Fibroblast of upper back skin (primary cell): ENCODE measurements around the gene SPTBN4.

ENCODE experiments used
- DNase-seq: peaks from one replicate; pipeline ENCODE4 v3.0.0-alpha.2; 2013

The SPTBN4 gene

GRCh38 chr19:40567750-40568494 lies 101.1 kb downstream of the SPTBN4 start:
- no peak for DNase-seq

DNA sequence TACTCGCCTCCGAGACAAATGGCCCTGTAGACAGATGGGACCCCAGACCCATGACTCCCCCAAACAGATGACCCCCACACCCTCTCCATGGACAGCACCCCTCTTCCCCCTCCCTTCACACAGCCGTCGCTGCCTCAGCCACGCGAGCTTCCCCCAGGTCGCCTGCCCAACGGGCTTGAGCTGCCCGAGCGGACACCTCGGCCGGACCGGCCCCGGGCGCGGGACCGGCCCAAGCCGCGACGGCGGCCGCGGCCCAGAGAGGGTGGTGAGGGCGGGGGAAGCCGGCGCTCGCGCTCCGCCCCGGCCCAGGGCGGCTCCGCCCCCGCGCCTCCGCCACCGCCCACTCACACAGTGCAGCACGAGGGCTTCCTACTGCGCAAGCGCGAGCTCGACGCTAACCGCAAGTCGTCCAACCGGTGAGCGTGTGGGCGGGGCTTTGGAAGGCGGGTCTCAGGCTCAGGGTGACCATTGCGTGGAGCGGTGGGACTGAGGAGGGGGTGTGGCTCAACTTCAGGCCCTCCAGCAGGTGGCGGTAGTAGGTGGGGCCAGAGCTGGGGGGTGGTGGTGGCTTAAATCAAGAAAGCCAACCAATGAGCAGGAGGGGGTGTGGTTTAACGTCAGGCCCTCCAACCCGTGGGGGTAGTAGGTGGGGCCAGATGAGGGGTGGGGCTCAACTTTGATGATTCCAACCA lies 103.7 kb downstream of the SPTBN4 start:
- DNase-seq = peak; percentile 99

GRCh38 chr19:40571005-40571318 lies 104.2 kb downstream of the SPTBN4 start:
- DNase-seq = no peak

- no peak for DNase-seq
Observed at GRCh38 chr19:40571831-40572495, 105.2 kb downstream of the SPTBN4 start.

DNA sequence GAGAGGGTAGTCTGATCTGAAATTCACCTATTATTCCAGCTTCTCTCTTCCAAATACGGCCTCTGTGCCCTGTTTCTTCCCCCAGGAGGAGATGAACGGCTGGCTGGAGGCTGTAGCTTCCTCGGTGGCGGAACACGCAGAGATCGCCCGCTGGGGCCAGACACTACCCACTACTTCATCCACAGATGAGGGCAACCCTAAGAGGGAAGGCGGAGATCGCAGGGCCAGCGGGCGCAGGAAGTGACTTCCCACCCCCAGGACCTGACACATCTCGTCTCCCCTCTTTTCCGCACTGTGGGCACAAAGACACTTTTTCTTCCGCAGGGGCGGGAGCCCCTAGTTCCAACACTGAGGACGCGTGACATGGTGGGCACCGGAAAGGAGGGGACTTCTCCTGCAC lies 108.5 kb downstream of the SPTBN4 start:
- DNase-seq = no peak

GRCh38 chr19:40576151-40576584 lies 109.4 kb downstream of the SPTBN4 start:
- no peak for DNase-seq

DNA sequence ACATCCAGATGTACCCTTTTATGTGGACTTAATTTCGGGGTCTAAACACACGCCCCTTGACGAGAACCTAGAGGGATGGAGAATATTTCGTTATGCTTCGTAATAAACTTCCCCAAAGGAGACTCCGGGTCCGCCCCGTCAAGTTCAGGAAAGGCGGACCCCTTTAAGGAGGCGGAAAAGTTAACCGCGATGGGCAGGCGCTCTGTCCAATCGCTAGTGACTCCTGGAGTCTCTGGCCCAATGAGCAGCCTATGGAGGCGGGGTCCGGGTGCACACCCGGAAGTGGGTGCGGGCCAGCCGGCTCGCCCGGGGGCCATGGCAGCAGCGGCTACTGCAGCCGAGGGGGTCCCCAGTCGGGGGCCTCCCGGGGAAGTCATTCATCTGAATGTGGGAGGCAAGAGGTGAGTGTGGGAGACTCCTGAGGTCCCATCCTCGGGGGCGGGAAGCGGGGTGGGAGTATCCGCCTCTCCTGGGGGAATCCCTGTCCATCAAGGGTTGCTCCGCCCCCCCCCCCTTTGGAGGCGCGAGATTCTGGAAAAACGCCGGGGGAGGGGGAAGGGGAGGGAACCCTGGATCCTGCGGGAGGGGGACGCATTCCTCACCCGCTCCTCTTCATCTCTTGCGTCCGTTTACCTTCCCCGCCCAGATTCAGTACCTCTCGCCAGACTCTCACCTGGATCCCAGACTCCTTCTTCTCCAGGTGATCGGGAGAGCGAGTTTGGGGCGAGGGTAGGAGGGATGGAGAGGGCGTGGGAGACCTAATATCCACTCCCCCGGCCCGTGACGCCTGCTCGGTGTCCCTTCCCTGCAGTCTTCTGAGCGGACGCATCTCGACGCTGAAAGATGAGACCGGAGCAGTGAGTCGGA lies 110.0 kb downstream of the SPTBN4 start, which contains the start of gene SHKBP1:
Gene SHKBP1 (plus strand): TSS at position 289 of the 867 bp plus-strand sequence. CDS start 27 bp downstream, at position 316.
- DNase-seq = peak; percentile 95

GRCh38 chr19:40578442-40578908 lies 111.7 kb downstream of the SPTBN4 start:
- DNase-seq = no peak

DNA sequence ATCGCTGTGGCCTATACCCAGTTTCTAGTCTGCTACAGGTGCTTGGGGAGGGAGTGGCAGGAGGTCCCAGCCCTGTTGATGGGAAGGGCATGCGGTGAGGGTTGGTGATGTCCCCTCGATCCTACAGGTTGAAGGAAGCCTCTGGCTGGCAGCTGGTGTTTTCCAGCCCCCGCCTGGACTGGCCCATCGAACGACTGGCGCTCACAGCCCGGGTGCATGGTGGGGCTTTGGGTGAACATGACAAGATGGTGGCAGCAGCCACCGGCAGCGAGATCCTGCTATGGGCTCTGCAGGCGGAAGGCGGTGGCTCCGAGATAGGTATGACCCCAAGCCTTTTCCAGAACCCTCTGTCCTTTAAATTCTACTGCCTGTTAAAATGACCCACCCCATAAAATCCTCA lies 113.8 kb downstream of the SPTBN4 start:
- DNase-seq = no peak

DNA sequence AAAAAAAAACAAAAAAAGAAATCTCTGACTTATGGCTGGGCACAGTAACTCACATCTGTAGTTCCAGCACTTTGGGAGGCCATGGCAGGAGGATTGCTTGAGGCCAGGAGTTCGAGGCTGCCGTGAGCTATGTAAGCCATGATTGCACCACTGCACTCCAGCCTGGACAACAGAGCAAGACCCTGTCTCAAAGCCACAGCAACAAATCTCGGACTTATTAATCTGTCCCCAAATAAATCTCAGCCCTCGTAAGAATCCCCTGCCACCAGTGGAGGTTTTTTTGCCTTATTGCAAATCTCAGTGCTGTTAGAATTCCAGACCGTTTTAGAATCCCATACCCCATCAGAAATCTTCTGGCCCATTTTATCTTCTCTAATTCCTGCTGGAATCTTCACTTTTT lies 114.7 kb downstream of the SPTBN4 start:
- DNase-seq = no peak

- DNase-seq = no peak
Observed at GRCh38 chr19:40582467-40582866, 115.7 kb downstream of the SPTBN4 start.

DNA sequence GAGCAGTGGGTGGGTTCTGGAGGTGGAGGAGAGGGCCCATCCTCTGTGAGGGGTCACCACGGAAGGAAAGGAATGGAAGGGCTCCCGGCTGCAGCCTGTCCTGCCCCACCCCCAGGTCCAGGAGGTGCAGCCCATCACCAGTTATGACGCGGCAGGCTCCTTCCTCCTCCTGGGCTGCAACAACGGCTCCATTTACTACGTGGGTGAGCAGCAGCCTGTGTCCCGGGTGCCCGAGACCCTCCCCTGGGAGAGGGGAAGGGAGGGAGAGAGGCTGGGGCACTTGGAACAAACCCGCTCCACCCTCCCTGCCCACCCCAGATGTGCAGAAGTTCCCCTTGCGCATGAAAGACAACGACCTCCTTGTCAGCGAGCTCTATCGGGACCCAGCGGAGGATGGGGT lies 116.5 kb downstream of the SPTBN4 start:
- DNase-seq = no peak

DNA sequence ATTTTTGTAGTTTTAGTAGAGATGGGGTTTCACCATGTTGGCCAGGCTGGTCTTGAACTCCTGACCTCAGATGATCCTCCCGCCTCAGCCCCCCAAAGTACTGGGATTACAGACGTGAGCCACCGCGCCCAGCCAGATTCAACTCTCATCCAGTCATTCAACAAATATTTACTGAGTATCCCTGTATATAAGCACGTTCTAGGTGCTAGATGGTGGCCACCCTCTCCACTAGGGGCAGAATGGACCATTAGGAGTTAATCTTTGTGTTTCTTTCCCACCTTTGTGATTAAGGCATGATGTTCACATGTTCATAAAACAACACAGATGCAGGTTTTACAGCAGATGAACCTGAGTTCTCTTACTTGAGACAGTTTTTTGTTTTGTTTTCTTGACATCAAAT lies 117.2 kb downstream of the SPTBN4 start:
- no peak for DNase-seq

DNA sequence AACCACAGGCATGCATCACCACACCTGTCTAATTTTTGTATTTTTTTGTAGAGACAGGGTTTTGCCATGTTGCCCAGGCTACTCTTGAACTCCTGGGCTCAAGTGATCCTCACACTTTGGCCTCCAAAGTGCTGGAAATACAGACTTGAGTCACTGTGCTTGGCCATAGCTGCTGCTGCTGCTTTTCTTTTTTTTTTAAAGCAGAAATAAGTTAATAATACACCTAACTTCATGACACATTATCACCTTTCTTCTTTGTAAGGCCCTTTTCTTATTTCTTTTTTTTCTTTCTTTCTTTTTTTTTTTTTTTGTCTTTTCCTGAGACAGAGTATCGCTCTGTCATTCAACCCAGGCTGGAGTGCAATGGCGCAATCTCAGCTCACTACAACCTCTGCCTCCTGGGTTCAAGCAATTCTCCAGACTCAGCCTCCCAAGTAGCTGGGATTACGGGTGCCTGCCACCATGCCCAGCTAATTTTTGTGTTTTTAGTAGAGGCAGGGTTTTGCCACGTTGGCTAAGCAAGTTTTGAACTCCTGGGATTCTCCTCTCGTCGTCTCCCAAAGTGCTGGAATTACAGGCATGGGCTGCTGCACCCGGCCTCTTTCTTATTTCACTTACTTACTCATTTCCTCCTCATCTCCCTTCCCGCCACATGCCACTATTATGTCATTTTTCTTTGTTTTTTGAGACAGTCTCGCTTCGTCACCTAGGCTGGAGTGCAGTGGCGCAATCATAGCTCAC lies 118.6 kb downstream of the SPTBN4 start:
- peak; percentile 67 for DNase-seq

- DNase-seq = no peak
Observed at GRCh38 chr19:40585982-40586422, 119.2 kb downstream of the SPTBN4 start.

- DNase-seq = no peak
Observed at GRCh38 chr19:40586611-40587010, 119.8 kb downstream of the SPTBN4 start.

- DNase-seq = peak; percentile 28
Observed at GRCh38 chr19:40588110-40588854, 121.5 kb downstream of the SPTBN4 start.

DNA sequence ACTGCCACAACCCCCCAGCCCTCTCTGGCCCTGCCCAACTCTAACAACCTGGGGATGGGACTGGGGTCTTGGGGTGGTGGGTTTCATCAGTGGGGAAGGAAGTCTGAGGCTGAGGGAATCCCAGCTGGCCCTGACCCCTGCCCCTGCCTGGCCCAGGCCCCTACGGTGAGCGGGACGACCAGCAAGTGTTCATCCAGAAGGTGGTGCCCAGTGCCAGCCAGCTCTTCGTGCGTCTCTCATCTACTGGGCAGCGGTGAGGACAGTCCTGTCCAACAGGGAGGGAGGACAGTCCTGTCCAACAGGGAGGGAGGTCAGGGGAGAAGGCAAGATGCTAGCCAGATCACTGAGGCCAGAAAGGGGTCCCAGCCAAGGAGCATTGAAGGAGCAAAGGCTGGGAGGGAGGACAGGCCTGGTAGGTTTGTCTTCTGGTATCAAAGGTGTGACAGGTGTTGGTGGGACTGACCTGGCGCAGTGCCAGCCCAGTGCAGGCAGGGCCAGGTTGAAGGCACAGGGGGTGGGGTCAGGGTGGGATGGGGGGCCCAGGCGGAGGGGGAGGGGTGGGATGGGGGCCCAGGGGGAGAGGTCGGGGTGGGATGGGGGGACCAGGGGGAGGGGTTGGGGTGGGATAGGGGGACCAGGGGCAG lies 122.2 kb downstream of the SPTBN4 start:
- DNase-seq = no peak

DNA sequence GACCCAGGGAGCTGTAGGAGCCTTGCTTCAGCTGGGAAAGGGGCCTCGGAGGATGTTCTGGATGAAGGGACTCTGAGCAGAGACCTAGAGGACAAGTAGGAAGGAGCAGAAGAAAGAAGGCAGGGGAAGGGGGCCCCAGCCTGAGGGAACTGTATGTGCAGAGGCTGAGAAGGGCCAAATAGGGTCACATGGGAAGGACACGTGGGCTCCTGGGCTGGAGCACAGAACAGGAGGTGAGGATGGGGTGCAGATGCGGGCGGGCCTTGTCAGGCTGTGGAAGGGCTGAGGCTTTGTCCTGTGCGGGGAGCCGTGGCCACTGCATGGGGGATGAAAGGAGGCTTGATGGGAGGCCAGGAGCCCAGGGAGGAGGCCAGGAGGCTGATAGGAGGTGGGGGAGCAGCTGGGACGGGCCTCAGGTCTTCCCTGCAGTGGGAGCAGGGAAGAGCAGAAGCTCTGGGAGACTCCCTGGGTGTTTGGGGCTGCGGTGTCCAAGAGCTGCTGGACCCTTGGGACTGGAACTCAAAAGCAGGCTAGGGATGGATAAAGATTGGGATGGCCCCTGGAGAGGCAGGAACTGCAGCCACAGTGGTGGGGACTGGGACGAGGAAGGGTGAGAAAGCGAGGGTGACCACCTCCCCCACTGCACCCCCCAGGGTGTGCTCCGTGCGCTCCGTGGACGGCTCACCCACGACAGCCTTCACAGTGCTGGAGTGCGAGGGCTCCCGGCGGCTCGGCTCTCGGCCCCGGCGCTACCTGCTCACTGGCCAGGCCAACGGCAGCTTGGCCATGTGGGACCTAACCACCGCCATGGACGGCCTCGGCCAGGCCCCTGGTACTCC lies 123.0 kb downstream of the SPTBN4 start:
- DNase-seq = no peak
